ENCODE measurements around the gene TAF1B. TPM values are rescaled to one million over a fixed set of nuclear protein-coding genes. Genes with fewer than 3 reads are reported as not detected.

TAF1B gene
- total and polyA plus RNA-seq, 2 experiments from 2014 or later = 8.0 to 19.4 TPM

DNA sequence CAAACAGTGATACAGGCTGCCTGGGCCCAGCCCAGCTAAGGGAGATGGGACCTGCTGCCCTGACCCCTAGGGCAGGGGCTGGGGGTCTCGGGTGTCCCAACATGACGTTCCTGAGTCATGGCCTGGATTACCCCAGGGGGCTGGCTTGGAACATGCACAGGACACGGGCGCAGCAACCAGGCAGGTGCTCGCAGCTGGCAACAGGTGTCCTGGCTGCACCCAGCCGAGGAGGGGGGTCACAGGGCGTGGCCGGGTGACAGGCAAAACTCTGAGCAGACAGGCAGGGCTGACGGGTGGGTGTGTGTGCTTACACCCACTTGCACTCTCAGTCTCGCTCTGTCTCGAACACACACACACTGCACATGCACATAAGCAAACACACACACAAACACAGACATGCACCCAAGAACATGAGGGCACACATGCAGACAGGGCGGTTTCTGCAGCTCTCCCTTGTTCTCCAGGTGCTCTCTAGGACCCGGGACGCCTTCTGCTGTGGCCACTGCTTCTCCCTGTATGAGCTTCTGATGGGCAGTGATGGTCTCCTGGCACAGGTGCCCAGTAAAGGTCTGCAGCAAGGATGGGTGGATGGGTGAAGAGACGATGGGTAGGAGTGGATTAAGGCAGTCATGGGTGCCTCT lies 33.7 kb upstream of the TAF1B start:
- no peak for TF ChIP-seq EZH2 (IDR thresholded peaks at IDR 0.05; ENCODE audit: borderline replicate concordance)
- H3K36me3 ChIP-seq (replicated peaks; ENCODE audit: insufficient read depth, low read depth) = no peaks in the 10 kb centered on the region
- H4K20me1 ChIP-seq (ENCODE audit: insufficient read depth, poor library complexity, severe bottlenecking) = no peaks in the 10 kb centered on the region
- no peaks in the 10 kb centered on the region for H3K9me3 ChIP-seq (ENCODE audit: low read depth)
- no peaks in the 10 kb centered on the region for H3K79me2 ChIP-seq
- H3K4me3 ChIP-seq = no peak overlapping the region
- no peak overlapping the region for H3K4me2 ChIP-seq
- DNase-seq (ENCODE audit: low spot score) = no peak
- no peaks in the 10 kb centered on the region for H3K4me1 ChIP-seq (ENCODE audit: insufficient read depth)
- H2AFZ ChIP-seq = no peak overlapping the region
- WGBS (ENCODE audit: low lambda C conversion rate, missing lambda C conversion rate) = 89% methylated on average over 13 of the region's 15 CpGs
- no peak overlapping the region for H3K27ac ChIP-seq
- no peaks in the 10 kb centered on the region for H3K27me3 ChIP-seq
- H3K9me2 ChIP-seq (replicated peaks; ENCODE audit: insufficient read depth) = no peaks in the 10 kb centered on the region

DNA sequence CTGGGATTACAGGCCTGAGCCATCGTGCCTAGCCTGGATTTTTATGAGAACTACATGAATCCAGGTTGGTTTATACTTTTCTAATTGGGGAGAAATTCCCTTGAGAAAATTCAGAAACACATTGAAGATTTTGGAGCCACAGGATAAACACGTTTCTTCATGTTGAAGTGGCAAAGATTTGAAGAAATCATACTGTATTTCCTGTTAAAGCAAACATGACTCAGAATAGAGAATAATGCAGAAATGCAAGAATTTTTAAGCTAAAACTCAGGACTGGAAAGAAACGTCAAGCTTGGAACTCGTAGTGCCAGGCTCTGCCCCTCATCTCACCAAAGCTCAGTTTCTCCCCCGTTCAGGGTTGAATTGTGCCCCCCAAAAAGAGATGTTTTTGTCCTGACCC lies 32.1 kb upstream of the TAF1B start:
- H3K4me2 ChIP-seq = no peak overlapping the region
- no peaks in the 10 kb centered on the region for H3K27me3 ChIP-seq
- no peak overlapping the region for H3K4me3 ChIP-seq
- no peak for TF ChIP-seq EZH2phosphoT487 (IDR thresholded peaks at IDR 0.05; ENCODE audit: low read depth, severe bottlenecking, unreplicated experiment)
- TF ChIP-seq EZH2 (IDR thresholded peaks at IDR 0.05; ENCODE audit: borderline replicate concordance) = no peak
- TF ChIP-seq, protein P1, sequence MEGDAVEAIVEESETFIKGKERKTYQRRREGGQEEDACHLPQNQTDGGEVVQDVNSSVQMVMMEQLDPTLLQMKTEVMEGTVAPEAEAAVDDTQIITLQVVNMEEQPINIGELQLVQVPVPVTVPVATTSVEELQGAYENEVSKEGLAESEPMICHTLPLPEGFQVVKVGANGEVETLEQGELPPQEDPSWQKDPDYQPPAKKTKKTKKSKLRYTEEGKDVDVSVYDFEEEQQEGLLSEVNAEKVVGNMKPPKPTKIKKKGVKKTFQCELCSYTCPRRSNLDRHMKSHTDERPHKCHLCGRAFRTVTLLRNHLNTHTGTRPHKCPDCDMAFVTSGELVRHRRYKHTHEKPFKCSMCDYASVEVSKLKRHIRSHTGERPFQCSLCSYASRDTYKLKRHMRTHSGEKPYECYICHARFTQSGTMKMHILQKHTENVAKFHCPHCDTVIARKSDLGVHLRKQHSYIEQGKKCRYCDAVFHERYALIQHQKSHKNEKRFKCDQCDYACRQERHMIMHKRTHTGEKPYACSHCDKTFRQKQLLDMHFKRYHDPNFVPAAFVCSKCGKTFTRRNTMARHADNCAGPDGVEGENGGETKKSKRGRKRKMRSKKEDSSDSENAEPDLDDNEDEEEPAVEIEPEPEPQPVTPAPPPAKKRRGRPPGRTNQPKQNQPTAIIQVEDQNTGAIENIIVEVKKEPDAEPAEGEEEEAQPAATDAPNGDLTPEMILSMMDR (IDR thresholded peaks at IDR 0.05; ENCODE audit: poor library complexity) = no peak
- no peaks in the 10 kb centered on the region for H3K4me1 ChIP-seq (ENCODE audit: insufficient read depth)
- WGBS (ENCODE audit: low lambda C conversion rate, missing lambda C conversion rate) = 81% methylated on average over 5 of the region's 5 CpGs
- no peak overlapping the region for H3K27ac ChIP-seq
- no peak overlapping the region for H2AFZ ChIP-seq
- H3K79me2 ChIP-seq = no peaks in the 10 kb centered on the region
- H4K20me1 ChIP-seq (ENCODE audit: insufficient read depth, poor library complexity, severe bottlenecking) = no peaks in the 10 kb centered on the region
- no peaks in the 10 kb centered on the region for H3K9me3 ChIP-seq (ENCODE audit: low read depth)
- no peaks in the 10 kb centered on the region for H3K9me2 ChIP-seq (replicated peaks; ENCODE audit: insufficient read depth)
- no peak for DNase-seq (ENCODE audit: low spot score)
- H3K36me3 ChIP-seq (replicated peaks; ENCODE audit: insufficient read depth, low read depth) = no peaks in the 10 kb centered on the region

DNA sequence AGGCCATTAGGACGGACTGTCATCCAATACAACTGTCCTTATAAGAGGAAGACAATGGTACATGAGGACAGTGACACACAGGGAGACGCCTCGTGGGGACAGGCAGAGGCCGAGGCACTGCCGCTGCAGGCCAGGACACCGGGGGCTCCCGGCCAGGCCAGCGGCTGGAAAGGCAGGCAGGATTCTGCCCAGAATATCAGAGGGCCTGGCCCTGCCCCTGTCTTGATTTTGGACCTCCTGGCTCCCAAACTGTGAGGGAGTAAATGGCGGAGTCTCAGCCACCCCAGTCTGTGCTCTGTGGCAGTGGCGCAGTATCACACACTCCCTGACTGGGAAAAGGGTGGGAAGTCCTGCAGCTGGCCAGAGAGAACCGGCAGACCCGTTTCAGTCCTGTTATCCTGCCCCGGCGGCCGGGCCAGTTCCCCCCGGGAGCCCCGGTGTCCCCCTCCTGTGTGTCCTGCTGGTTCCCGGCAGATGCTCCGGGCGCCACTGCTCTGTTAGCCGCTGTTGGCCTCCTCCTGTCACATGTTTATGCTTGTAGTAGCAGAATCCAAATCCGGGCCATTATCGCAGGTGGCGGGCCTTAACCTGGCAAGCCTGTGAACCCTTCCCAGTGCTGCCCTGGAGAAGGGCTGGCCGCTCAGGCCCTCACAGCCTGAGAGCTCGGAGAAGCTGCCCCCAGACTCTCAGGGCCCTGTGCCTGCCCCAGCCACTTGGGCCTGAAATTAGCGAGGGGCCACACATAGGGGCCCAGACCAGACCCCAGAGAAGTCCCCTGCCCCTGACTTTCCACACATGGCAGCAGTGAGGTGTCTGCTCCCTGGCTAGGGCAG lies 31.4 kb upstream of the TAF1B start:
- H3K27ac ChIP-seq = no peak overlapping the region
- H3K4me1 ChIP-seq (ENCODE audit: insufficient read depth) = no peaks in the 10 kb centered on the region
- H3K9me3 ChIP-seq (ENCODE audit: low read depth) = no peaks in the 10 kb centered on the region
- H3K27me3 ChIP-seq = no peaks in the 10 kb centered on the region
- no peaks in the 10 kb centered on the region for H4K20me1 ChIP-seq (ENCODE audit: insufficient read depth, poor library complexity, severe bottlenecking)
- H3K36me3 ChIP-seq (replicated peaks; ENCODE audit: insufficient read depth, low read depth) = no peaks in the 10 kb centered on the region
- WGBS (ENCODE audit: low lambda C conversion rate, missing lambda C conversion rate) = 89% methylated on average over 26 of the region's 27 CpGs
- H3K4me3 ChIP-seq = no peak overlapping the region
- no peaks in the 10 kb centered on the region for H3K9me2 ChIP-seq (replicated peaks; ENCODE audit: insufficient read depth)
- no peak for DNase-seq (ENCODE audit: low spot score)
- H3K79me2 ChIP-seq = no peaks in the 10 kb centered on the region
- no peak overlapping the region for H2AFZ ChIP-seq
- TF ChIP-seq, protein P1 (IDR thresholded peaks at IDR 0.05; ENCODE audit: poor library complexity) = no peak
- TF ChIP-seq EZH2 (IDR thresholded peaks at IDR 0.05; ENCODE audit: borderline replicate concordance) (no peak), EZH2phosphoT487 (IDR thresholded peaks at IDR 0.05; ENCODE audit: low read depth, severe bottlenecking, unreplicated experiment) (no peak)
- H3K4me2 ChIP-seq = no peak overlapping the region

DNA sequence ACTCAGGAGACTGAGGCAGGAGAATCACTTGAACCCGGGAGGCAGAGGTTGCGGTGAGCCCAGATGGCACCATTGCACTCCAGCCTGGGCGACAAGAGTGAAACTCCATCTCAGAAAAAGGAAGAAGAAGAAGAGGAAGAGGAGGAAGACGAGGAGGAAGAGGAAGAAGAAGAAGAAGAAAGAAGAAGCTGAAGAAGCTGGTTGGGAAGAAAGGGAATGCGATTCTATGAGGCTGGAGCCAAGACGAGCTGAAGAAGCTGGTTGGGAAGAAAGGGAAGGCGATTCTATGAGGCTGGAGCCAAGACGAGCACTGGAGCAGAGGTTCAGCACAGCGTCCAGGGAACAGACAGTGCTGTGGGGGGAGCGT lies 30.3 kb upstream of the TAF1B start:
- no peak for TF ChIP-seq EZH2phosphoT487 (IDR thresholded peaks at IDR 0.05; ENCODE audit: low read depth, severe bottlenecking, unreplicated experiment)
- TF ChIP-seq, protein P1 (IDR thresholded peaks at IDR 0.05; ENCODE audit: poor library complexity) = no peak
- TF ChIP-seq EZH2 (IDR thresholded peaks at IDR 0.05; ENCODE audit: borderline replicate concordance) = no peak
- H3K9me2 ChIP-seq (replicated peaks; ENCODE audit: insufficient read depth) = no peaks in the 10 kb centered on the region
- H4K20me1 ChIP-seq (ENCODE audit: insufficient read depth, poor library complexity, severe bottlenecking) = no peaks in the 10 kb centered on the region
- no peaks in the 10 kb centered on the region for H3K27me3 ChIP-seq
- no peaks in the 10 kb centered on the region for H3K79me2 ChIP-seq
- WGBS (ENCODE audit: low lambda C conversion rate, missing lambda C conversion rate) = 95% methylated on average over 10 of the region's 10 CpGs
- H3K4me1 ChIP-seq (ENCODE audit: insufficient read depth) = no peaks in the 10 kb centered on the region
- no peak overlapping the region for H3K4me2 ChIP-seq
- no peak overlapping the region for H2AFZ ChIP-seq
- H3K9me3 ChIP-seq (ENCODE audit: low read depth) = no peaks in the 10 kb centered on the region
- H3K27ac ChIP-seq = no peak overlapping the region
- DNase-seq (ENCODE audit: low spot score) = no peak
- no peaks in the 10 kb centered on the region for H3K36me3 ChIP-seq (replicated peaks; ENCODE audit: insufficient read depth, low read depth)
- no peak overlapping the region for H3K4me3 ChIP-seq
